ENCODE measurements around the gene TMOD1.

The TMOD1 gene

DNA sequence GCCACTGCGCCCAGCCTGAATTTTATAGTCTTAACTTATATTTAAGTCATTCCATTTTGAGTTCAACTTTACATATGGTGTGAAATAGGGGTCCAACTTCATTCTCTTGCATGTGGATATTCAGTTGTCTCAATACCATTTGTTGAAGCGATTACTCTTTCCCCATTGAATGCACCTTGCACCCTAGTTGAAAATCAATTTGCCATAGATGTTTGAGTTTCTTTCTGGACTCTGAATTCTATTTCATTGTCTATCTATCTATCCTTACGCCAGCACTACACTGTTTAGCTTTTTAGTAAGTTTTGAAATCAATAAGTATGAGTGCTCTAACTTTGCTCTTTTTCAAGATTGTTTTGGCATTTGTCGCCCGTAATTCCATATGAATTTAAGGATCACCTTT, 49.8 kb downstream of the TMOD1 start:
- DNase-seq = no peak

DNA sequence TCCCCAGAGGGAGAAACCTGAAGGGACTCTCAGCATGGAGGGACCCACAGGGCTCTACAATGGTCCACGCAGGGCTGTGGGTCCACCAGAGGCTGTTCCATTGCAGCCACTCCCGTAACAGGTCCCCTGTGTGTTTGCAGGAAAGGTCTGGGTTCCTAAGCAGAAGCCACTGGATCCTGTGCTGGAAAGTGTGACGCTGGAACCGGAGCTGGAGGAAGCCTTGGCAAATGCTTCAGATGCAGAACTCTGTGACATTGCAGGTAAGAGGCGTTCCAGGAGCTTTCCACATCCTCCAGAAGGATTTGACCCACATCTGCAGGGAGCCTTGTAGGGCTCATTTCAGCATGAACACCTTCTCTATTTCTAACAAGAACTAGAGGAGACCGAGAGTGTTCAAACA, 51.7 kb downstream of the TMOD1 start:
- DNase-seq = no peak

DNA sequence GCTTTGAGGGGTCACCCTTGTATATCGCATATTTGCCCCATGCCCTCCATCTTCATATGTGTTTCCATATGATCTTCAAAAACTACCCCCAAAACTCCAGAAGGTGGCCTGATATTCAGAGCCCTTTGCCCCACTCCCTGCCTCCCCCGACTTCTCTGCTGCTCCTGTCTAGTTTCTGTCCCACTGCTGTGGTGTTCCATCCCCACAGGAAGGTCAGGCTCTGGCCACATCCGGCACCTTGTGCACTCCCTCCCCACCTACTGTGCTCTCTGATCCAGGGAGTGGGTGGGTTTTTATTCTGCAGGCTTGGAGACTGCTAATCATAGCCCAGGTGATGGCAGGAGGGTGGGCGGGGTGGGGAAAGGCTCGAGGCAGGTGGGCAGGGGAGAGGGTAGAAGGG, 52.4 kb downstream of the TMOD1 start:
- DNase-seq = no peak

DNA sequence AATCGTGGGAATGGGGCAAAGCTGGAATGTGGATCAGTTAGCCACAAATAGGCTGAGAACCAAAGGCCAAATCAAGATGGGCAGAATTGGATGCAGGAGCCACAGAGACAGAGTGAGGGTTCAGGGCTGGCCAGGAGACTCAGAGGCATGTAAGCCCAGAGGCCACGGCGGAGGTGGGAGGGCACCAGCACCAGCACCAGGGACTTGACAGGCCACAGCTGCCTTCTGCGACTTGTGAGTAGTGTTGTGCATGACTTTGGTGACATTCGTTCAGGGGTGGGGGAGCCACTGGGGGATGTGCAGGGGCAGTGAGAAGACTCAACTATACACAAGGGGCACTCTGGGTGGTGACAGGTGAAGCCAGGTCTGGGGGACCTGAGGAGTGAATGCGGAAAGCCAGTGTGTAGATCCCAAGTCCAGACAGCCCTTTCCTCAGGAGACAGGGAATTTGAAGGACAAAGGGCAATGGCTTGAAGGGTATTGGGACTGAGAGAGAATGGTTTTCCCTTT, 53.2 kb downstream of the TMOD1 start:
- DNase-seq = no peak

DNA sequence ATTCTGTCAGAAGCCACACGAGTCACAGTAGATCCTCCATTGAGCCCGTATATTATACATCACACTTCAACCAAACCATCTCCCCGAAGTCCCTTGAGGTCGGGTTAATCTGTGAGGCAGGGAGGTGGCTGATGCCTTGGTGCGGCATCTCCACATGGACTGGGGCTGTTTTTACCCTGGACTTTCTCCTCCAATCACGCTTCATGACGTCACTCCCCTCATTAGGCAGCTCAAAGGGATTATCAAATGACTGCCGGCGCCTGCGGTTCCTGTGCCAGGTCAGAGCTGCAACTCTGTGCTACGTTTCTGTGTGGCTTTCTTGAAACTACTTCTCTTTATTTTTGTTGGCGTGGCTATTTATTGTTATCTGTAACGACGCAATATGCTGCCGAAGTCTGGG, 53.7 kb downstream of the TMOD1 start:
- DNase-seq = no peak

DNA sequence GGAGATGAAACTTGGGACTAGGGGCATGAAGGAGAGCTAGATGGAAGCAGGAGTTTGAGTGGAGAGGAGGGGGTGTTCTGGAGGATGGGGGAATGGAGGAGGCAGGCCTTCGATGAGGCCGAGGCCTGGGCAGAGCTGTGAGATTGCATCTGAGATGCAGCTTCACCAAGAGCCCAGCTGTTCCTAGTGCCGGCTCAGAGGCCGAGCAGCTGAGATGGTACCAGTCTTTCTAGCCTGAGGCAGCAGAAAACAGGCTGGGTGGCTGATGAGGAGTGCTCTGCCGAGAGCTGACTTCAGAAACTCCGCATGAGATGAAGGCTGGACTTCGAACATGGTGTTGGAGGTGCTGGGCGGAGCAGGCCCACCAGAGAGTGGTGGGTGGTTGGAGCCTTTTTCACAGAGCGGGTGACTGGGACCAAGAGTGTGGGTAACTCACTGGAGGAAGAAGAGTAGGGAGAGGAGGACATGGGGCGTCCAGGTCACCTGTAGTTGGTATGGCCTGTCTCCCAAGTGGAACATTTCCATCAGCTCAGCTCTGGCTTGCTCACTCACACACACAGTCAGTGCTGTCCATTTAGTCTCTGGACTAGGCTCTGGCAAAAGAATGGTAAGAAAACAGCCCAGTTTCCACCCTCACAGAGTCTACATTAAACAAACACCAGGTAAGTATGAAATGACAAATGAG, 54.7 kb downstream of the TMOD1 start:
- DNase-seq = no peak

DNA sequence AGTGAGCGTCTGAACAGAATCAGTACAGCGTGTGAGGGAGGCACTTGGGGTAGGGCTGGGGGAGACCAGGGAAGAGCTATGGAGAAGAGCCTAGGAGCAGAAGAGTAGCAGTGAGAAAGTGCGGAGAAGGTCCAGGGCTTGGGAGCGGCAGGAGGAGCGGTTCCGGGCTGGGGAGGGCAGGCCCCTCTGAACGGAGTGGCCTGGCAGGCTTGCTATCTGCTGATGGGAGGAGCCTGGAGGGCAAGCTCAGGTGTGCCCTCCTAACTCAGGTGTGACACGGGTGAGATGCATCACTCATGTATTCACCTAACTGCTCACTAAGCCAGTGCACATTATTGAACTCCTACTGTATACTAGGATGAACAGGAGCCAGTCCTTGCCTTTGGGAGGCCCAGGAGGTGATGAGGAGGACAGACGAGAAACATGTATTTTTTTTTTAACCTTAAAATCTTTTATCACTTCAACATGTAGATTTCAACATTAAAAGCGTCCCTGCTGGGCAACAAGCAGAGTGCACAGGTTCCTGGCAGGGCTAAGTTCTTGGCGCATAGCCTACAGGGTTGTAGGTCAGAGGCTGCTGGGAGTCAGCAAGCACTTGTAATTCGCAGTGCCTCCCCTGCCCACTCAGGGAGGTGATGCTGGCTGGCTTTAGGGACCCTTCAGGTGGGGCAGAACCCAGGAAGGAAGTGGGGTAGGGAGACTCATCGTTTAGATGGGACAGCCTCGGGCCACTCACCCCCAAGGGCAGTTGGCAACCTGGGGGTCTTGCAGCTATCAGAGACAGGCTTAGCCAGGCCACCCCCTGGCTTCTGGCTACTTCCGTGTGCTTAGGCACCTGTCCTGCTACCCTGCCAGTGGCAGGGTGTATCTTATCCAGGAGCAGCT, 55.5 kb downstream of the TMOD1 start:
- DNase-seq = no peak

DNA sequence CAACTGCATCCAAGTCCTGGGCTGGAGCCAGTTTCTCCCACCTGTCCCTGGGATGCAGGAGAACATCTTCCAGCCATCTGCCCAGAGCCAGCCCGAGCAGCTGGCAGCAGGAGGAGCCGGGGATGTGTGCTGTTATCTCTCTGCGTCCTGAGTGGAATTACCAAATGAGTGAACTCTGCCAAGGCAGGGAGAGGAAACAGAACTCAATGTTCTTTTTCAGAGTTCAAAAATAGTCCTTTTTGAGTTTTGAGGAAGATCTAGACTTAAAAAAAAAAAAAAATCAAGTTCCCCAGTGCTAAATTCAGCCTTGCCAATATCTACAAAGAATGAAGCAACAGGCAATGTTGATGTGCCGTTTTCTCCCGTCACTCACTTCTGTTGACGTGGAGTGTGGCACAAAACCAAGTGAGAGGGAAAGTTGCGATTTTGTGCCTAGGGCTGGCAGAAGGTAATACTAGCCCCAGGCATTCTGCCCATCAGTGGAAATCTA, 56.2 kb downstream of the TMOD1 start:
- no peak for DNase-seq

DNA sequence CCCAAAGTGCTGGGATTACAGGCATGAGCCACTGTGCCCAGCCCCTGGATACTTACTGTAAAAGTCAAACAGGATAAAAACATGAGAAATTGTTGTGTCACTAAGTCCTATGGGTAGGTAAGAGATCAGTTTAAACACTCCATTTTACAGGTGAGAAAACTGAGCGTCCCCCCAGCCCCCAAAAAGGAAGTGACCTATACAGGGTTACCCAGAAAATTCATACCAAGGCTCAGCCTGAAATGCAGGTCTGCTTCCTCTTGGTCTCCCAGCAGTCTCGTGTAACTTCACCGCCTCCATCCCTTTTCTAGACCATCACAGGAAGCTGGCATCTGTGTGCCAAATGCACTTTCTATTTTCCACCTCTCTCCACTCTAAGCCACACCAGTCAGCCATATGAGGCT, 57.2 kb downstream of the TMOD1 start:
- DNase-seq = no peak

DNA sequence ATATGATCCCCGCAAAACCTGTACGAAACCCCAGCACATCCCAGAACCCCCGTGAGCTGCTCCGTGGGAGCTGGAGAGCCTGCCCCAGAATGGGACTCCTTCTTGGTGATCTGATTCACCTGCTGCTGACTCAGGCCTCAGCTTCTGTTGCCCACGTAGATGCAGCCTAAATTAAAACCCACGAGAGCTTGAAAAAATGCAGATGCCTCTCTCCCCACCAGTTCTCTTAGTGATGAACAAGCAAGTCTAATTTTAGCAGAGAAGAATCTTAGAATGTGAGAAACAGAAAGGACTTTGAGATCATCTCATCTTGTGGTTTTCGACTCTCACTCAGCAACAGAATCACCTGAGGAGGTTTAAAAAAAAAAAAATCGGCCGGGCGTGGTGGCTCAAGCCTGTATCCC, 57.6 kb downstream of the TMOD1 start:
- DNase-seq = no peak

DNA sequence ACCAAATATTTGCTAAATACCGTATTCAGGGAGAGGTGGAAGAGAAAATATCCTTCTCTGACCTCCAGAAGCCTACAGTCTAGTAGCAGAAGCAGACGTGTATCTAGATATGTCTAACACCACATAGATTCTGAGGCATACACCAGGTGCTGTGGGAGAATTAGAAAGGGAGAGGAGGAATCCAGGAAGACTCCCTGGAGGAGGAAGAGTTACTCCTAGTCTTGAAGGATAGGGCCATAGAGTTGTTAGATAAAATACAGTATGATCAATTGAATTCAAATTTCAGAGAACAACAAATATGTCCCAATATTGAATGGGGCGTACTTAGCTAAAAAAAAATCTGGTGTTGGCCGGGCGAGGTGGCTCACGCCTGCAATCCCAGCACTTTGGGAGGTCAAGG, 58.7 kb downstream of the TMOD1 start:
- DNase-seq = no peak

DNA sequence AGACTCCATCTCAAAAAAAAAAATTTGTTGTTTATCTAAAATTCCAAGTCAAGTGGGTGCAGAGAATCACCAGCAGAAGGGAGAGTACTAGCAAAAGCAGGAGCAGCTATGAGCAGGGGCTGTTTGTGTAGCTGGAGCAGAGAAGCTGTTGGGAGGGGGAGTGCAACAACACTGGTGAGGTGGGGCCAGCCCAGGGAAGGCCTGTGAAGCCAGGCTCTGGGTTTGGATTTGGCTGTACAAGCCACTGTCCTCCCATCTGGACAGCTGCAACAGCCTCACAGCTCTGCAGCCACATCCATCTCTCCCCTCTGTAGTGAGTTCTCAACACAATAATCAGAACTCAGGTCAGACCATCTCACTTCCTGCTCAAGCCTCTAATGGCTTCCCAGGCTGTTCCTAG, 59.4 kb downstream of the TMOD1 start:
- no peak for DNase-seq

DNA sequence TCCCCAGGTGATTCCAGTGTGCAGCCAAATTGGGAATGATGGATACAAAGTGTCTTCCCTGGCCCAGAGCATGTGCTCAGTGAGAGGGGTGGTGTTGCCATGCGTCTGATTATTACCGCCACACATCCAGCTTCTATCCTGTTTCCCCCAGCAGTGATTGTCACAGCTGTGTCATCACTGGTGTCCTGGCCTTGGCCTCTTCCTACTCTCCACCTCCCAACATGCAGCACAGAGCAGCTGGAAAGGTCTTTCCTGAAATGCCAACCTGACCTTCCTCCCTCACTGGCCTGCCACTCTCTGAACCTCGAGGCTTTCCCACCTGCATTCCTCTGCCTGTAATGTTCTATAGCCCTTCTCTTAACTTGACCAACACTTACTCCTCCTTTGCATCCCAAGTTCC, 60.0 kb downstream of the TMOD1 start:
- DNase-seq = no peak

DNA sequence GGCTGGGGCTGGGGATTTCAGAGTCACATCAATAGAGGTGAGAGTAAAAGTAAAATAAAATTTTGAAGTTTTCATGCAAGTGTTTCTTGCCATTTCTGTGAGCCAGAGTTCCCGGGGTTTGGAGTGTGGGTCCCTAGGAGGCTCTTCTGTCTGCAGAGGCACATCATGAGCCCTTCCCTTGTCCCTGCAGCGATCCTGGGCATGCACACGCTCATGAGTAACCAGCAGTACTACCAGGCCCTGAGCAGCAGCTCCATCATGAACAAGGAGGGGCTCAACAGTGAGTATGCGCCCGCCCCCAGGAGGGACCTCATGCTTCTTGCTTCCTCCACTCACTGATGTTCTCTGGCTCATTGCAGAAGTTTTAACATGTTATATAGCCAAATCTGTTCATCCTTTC, 61.1 kb downstream of the TMOD1 start:
- DNase-seq = no peak

DNA sequence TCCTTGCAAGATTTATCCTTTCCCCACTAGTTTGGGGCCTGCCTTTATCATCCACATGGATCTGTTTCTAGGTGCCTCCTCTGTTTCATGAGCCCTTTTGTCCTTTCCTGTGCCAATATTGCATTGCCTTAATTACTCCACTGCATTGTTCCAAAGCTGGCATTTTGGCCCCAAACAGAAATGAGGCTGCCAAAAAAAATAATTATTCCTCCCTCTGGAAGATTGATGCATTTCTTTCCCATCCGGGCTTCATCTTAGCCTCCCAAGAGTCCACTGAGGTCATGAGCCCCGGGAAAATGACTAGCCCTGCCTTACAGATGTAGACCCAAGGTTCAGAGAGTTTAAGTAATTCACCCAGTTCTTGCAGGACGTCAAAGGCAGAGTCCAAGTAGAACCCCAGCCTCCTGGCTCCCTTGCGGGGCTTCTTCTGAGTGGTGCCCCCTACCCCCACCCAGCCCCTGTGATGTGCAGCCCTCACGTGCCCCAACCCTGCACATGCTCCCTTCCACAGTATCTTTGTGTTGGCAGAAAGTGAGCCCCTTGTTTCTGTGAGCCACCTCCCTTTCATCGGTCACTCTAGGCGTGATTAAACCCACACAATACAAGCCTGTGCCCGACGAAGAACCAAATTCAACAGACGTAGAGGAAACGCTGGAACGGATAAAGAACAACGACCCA, 62.1 kb downstream of the TMOD1 start:
- no peak for DNase-seq

DNA sequence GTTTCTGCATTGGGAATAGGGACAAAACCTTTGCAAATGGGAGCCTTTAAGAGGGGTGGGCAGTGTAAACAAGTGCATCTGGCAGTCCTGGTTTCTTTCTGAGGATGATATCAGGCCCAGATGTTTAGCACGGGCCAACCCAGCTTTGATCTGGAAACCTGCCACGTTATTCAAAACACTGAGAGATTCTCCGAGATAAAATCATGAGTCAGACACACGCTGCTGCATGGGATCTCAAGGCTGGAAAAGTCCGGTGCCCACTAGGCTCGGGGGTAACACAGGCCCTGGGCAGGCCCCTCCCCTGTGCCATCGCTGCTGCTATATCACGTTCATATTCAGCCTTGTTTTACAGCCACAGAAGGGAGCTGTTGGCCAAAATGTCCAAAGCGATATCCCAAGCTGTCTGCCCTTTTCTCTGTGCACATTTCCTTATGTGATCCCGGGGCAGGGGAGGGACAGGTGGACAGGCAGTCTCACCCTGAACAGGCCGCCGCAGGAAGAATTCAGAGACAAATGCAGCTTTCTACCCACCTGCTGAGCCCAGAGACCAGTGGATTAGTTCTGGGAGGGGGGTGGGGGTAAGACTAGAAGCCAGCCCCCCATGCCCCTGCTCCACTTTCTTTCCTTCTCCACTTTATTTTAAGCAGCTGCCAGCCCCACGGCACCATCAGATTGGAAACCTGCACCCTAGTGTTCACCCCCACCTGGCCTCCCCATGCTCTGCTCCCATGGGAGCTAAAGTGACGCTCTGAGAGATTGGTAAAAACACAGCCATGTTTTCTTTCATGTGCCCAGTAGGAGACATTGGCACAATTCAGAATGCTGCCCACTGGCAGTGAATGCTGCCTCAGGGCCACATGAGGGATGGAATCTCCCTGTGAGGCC, 63.1 kb downstream of the TMOD1 start:
- no peak for DNase-seq

DNA sequence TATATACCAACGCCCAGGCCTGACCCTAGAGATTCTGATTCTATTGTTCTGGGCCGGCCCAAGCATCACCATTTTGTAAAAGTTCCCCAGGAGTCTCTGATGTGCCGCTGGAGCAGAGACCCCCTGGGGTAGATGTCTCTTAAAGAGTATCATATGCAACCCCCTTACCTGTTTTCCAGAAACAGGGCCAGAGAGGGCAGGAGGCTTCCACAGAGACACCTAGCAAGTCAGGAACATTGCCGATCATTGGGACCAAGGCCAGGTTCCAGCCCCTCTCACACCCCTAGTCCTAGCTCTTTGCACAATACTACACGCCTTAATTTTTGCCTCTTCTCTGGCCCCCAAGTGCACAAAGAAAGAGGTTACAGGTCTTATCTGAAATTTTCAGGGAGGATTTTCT, 63.8 kb downstream of the TMOD1 start:
- DNase-seq = no peak

DNA sequence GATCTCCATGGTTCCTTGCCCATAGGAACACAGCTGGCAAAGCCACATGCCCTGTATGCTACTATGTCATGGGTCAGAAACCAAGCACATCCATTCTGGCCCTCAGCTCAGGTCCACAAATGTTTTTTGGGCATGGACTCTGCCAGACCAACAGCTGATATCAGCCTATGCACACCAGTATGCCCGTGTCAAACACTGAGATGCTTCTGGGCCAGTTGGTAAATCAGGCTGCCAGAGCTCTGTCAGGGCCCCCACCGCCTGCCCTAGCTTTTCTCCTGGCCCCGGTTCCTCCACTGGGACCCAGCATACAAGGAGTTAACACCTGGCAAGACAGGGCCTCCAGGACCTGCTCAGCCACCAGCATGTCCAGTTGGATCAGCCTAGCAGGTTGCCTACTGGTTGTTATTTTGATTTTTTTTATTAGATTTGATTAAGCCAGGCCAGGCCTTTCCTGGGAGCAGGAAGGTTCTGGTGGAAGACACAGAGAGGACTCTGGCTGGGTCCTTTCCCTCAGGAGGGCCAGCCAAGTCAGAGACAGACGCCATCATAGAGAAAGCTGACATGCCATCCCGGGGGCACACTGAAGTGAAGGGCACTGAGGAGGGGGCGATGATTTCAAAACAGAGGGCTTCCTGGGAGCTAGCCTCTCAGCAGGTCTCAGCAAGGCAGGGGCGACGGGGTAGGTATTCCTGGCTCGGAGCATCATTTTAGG, 65.9 kb downstream of the TMOD1 start:
- DNase-seq = no peak

DNA sequence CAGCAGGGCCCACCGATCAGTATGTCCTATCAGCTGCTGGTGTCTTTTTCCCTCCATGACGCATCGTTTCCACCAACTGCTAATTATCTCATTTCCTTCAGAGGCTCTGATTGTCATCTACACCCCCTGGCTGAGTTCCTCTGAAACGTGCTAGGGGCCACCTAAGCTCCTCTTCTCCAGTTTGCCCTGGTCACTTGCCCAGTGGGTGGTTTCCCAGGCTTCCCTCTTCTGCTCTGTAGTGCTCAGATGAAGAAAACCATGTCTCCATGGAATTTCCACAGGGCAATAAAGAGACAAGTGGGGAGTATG, 66.4 kb downstream of the TMOD1 start:
- no peak for DNase-seq

DNA sequence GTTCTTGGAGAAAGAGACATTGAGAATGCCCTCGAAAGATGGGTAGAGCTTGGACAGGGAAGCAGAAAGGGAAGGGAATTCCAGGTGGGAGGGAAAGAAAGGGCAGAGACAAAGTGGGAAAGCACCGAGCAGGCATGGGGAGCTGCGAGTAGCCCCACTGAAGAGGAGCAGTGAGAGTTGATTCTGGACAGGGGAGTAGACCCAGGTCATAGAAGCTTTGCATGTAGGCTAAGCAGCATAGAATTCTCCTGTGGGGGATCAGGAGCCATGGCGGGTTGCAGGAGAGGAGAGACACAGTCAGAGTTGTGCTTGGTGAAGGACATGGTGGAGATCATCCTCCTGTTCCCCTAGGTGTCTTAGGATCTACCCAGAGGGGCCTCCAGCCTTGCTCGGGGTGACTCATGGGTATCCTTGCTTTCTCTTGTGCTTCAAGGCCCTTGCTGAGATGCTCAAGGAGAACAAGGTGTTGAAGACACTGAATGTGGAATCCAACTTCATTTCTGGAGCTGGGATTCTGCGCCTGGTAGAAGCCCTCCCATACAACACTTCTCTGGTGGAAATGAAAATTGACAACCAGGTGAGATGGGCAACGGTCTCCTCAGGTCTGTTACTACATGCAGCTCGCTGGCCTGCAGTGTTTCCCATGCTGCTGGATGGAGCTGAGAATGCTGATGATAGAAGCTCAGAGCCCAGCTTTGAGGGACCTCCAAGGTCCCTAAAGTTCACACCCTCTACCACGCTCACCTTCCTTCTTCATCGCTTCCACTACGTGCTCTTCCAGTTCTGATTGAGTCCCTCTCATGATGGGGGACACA, 67.2 kb downstream of the TMOD1 start:
- DNase-seq = no peak

DNA sequence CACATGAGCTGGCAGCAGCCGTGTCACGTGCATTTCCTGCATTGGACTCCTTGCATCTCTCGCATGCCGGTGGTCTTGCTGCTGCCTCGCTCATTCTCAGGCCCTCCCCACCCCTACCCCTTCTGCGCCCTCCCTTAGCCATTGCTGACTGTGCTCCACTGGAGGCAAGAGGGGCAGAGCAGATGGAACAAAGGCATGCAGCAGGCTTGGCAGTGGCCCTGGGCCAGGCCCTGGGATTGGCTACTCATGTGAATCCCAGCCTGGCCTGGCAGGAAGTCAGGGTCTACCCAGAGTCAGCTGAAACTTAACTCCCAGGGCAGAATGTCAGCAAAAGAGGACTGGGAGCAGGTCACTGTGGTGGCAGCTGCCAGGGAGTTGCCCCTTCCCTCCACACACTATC, 69.4 kb downstream of the TMOD1 start:
- no peak for DNase-seq

All from activated naive CD4-positive, alpha-beta T cell treated with anti-CD3 and anti-CD28 coated beads, Interleukin-2, amount 50 U/mL, for 16 hours (primary cell).